HEK293 (cell line): ENCODE data around the gene CREB5.

Source experiments
- GLI4 ChIP-seq: fragments of 450-650 bp; formaldehyde crosslinking; IDR thresholded peaks from 2 replicates; pipeline ENCODE4 v1.5.1; 2016; ENCODE audit warnings: missing biosample characterization, missing genetic modification characterization
- TCF7L2 ChIP-seq: IDR thresholded peaks from 2 replicates; pipeline ENCODE4 v1.6.1; 2011; ENCODE audit warnings: low read depth, mild to moderate bottlenecking, inconsistent platforms, low read length, moderate library complexity, borderline replicate concordance
- ZNF221 ChIP-seq: fragments of 450-650 bp; formaldehyde crosslinking; IDR thresholded peaks from 2 replicates; pipeline ENCODE4 v1.5.1; 2017; ENCODE audit warnings: missing biosample characterization, missing genetic modification characterization, borderline replicate concordance
- ZNF223 ChIP-seq: fragments of 450-650 bp; formaldehyde crosslinking; IDR thresholded peaks from 2 replicates; pipeline ENCODE4 v1.5.1; 2016; ENCODE audit warnings: missing biosample characterization, missing genetic modification characterization
- ZNF37A ChIP-seq: fragments of 450-650 bp; IDR thresholded peaks from 2 replicates; pipeline ENCODE4 v1.5.1; 2018; ENCODE audit warnings: missing biosample characterization, missing genetic modification characterization
- ZNF677 ChIP-seq: fragments of 450-650 bp; IDR thresholded peaks from 2 replicates; pipeline ENCODE4 v1.5.0; 2018; ENCODE audit warnings: missing biosample characterization, mild to moderate bottlenecking, missing genetic modification characterization, moderate library complexity
- TF ChIP-seq, protein P1 (sequence below): fragments of 450-650 bp; formaldehyde crosslinking; IDR thresholded peaks from 2 replicates; pipeline ENCODE4 v1.5.1; 2016; ENCODE audit warnings: missing biosample characterization, missing genetic modification characterization
- TF ChIP-seq, protein P2 (sequence below): fragments of 450-650 bp; formaldehyde crosslinking; IDR thresholded peaks from 2 replicates; pipeline ENCODE4 v1.5.1; 2016; ENCODE audit warnings: missing biosample characterization, missing genetic modification characterization
- TF ChIP-seq, protein P3 (sequence below): fragments of 450-650 bp; formaldehyde crosslinking; IDR thresholded peaks from 2 replicates; pipeline ENCODE4 v1.5.1; 2016; ENCODE audit warnings: missing biosample characterization, missing genetic modification characterization
- TF ChIP-seq, protein P4 (sequence below): fragments of 450-650 bp; formaldehyde crosslinking; IDR thresholded peaks from 2 replicates; pipeline ENCODE4 v1.5.1; 2016; ENCODE audit warnings: missing biosample characterization, missing genetic modification characterization

DNA sequence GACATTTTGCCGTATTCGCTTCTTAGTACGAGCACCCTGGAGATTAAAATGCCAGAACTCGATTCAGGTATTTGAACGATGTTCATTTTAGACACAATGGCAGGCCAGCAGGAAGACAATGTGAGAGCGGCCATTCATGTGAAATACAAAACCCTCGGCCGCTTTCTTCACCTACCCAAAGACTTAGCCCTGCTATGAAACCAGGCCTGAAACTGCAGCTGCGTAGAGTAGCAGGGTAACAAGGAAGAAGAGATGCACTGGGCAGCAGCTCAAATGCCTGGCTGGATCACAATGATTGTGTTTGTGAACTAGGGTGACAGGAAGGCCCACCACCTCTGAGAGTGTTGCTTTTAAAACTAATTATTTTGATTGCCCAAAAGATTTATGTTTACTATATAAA is 311.0 kb downstream of the CREB5 start:
- TF ChIP-seq ZNF677 (tag by site-specific recombination) (no peak), ZNF37A (tag by site-specific recombination) (no peak), ZNF221 (tag by site-specific recombination) (no peak), ZNF223 (tag by site-specific recombination) (no peak), TCF7L2 (no peak), GLI4 (tag by site-specific recombination) (no peak)
- TF ChIP-seq, protein P1, sequence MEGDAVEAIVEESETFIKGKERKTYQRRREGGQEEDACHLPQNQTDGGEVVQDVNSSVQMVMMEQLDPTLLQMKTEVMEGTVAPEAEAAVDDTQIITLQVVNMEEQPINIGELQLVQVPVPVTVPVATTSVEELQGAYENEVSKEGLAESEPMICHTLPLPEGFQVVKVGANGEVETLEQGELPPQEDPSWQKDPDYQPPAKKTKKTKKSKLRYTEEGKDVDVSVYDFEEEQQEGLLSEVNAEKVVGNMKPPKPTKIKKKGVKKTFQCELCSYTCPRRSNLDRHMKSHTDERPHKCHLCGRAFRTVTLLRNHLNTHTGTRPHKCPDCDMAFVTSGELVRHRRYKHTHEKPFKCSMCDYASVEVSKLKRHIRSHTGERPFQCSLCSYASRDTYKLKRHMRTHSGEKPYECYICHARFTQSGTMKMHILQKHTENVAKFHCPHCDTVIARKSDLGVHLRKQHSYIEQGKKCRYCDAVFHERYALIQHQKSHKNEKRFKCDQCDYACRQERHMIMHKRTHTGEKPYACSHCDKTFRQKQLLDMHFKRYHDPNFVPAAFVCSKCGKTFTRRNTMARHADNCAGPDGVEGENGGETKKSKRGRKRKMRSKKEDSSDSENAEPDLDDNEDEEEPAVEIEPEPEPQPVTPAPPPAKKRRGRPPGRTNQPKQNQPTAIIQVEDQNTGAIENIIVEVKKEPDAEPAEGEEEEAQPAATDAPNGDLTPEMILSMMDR: no peak
- TF ChIP-seq, protein P2, sequence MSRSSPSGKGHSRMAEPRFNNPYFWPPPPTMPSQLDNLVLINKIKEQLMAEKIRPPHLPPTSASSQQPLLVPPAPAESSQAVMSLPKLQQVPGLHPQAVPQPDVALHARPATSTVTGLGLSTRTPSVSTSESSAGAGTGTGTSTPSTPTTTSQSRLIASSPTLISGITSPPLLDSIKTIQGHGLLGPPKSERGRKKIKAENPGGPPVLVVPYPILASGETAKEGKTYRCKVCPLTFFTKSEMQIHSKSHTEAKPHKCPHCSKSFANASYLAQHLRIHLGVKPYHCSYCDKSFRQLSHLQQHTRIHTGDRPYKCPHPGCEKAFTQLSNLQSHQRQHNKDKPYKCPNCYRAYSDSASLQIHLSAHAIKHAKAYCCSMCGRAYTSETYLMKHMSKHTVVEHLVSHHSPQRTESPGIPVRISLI (tag by site-specific recombination): no peak
- TF ChIP-seq, protein P3, sequence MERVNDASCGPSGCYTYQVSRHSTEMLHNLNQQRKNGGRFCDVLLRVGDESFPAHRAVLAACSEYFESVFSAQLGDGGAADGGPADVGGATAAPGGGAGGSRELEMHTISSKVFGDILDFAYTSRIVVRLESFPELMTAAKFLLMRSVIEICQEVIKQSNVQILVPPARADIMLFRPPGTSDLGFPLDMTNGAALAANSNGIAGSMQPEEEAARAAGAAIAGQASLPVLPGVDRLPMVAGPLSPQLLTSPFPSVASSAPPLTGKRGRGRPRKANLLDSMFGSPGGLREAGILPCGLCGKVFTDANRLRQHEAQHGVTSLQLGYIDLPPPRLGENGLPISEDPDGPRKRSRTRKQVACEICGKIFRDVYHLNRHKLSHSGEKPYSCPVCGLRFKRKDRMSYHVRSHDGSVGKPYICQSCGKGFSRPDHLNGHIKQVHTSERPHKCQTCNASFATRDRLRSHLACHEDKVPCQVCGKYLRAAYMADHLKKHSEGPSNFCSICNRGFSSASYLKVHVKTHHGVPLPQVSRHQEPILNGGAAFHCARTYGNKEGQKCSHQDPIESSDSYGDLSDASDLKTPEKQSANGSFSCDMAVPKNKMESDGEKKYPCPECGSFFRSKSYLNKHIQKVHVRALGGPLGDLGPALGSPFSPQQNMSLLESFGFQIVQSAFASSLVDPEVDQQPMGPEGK (tag by site-specific recombination): no peak
- TF ChIP-seq, protein P4, sequence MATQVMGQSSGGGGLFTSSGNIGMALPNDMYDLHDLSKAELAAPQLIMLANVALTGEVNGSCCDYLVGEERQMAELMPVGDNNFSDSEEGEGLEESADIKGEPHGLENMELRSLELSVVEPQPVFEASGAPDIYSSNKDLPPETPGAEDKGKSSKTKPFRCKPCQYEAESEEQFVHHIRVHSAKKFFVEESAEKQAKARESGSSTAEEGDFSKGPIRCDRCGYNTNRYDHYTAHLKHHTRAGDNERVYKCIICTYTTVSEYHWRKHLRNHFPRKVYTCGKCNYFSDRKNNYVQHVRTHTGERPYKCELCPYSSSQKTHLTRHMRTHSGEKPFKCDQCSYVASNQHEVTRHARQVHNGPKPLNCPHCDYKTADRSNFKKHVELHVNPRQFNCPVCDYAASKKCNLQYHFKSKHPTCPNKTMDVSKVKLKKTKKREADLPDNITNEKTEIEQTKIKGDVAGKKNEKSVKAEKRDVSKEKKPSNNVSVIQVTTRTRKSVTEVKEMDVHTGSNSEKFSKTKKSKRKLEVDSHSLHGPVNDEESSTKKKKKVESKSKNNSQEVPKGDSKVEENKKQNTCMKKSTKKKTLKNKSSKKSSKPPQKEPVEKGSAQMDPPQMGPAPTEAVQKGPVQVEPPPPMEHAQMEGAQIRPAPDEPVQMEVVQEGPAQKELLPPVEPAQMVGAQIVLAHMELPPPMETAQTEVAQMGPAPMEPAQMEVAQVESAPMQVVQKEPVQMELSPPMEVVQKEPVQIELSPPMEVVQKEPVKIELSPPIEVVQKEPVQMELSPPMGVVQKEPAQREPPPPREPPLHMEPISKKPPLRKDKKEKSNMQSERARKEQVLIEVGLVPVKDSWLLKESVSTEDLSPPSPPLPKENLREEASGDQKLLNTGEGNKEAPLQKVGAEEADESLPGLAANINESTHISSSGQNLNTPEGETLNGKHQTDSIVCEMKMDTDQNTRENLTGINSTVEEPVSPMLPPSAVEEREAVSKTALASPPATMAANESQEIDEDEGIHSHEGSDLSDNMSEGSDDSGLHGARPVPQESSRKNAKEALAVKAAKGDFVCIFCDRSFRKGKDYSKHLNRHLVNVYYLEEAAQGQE: no peak
